Cerebellar cortex (tissue), 1 donor: ENCODE measurements around the gene MARVELD1.
"Not testable (repeated sequence)": the region's sequence is repeated elsewhere in the genome, so short reads cannot be mapped to it uniquely, and the experiment has no call there.

Source experiments
- DNase-seq: peaks from one replicate; pipeline ENCODE4 v3.0.0-alpha.2; 2015; ENCODE audit warnings: low spot score

MARVELD1 gene

GRCh38 chr10:97713339-97713825 is at the start of gene MARVELD1:
TSS of gene MARVELD1 (plus strand) at chr10:97713730. CDS start at chr10:97713877, 147 bp downstream.
- DNase-seq: peak; percentile 63

- no peak for DNase-seq
Measured at GRCh38 chr10:97664282-97664850, 49.2 kb upstream of the MARVELD1 start.

DNA sequence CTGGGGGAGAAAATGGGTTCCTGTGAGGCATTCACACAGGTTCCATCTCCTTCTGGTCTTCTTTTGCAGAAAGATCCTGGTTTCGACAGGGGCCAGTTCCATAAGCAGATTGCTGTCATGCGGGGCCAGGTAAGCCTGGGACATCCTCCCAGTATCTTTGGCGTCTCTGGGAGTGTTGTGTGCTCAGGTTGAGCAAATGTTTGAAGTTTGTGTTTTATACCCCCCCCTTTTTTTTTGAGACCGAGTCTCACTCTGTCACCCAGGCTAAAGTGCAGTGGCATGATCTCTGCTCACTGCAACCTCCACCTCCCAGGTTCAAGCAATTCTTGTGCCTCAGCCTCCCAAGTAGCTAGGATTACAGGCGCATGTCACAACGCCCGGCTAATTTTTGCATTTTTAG is 46.5 kb upstream of the MARVELD1 start:
- no peak for DNase-seq

- DNase-seq: no peak
Measured at GRCh38 chr10:97667463-97667862, 46.1 kb upstream of the MARVELD1 start.

GRCh38 chr10:97669571-97669970 is 44.0 kb upstream of the MARVELD1 start:
- DNase-seq: no peak

DNA sequence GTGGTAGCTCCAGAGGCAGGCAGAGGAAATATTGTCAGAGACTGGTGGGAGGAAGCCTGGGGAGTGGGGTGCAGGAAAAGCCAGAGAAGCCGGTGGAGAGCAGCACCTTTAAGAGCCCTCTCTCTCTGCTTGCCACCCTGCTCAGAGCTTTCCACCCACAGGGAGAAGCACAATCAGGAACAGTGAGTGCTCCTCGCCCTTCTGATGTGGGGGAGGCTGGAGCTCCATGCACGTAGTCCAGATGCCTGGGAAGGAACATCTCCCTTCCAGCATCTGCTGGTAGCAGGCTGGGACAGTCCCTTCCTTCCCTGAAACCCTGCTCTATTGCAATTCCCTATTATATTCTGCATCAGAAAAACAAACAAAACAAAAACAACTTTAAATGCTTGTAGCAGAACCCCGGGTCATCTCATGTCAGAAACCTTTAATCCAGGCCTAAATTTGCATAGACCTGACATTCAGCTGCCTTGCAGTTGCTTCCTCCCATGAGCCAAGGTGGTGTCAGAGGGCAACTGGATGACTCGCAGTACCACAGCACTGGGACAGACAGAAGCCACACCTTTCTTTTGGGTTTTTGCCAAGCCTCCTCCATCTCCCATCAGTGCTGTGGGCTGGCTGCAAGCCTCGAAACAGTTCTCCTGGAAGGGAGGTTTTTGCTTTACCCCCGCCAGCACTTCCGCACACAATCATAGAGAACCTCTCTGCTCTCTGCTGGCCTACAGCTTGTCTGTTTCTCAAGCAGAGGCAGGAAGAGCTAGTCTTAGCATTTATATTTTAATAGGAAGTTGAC is 39.6 kb upstream of the MARVELD1 start:
- DNase-seq: no peak

DNA sequence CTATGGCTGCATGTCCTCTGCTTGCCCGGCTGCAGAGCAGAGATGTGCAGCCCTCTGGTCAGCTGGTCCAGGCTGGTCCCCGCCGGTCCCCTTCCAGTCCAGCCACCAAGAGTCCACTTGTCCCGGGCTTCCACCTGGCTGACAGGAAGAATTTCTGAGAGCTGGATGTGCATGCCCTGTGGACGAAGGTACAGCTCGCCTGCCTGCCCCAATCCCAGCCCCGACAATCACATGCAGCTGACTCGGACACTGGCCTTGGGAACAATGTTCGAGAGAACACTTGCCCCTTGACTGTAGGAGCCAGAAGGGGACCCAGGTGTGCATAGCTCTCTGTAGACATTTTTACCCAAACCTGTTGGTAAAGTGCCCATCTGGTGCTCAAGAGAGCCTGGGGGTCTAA is 38.3 kb upstream of the MARVELD1 start:
- no peak for DNase-seq

DNA sequence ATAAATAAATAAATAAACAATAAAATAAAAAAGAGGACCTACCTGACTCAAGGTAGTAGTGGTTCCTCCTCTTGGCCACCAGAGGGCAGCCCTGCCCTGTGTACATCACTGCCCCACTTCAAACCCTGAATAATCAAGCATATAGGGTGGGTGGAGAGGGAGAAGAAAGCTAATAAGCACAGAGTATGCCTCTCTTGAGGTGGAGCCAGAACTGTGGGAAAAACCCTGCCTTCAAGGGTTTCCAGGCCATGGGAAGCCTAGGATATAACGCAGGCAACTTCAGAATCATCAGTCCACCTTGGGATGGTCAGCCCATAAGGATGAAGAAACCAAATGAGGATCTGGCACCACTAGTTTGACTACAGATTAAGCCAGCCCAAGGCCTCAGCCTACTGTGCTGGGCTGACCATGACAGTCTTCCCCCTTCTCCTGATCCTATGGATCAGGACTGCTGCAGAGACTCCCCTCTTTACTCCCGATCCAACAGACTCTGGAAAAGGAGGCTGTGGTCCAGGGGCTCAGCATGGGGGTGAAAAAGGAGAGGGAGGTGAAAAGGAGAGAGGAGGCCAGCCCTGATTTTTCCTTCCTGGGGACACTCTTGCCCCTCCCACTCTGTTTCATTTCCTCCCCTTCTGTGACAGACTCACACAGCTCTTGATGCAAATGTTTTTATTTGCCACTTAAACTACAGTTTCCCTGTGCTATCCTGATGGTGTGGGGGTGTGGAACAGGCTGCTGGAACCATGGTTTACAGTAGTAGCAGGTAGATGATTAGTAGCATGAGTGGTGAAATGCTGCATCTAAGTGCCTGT is 36.6 kb upstream of the MARVELD1 start:
- peak; percentile 83 for DNase-seq

DNA sequence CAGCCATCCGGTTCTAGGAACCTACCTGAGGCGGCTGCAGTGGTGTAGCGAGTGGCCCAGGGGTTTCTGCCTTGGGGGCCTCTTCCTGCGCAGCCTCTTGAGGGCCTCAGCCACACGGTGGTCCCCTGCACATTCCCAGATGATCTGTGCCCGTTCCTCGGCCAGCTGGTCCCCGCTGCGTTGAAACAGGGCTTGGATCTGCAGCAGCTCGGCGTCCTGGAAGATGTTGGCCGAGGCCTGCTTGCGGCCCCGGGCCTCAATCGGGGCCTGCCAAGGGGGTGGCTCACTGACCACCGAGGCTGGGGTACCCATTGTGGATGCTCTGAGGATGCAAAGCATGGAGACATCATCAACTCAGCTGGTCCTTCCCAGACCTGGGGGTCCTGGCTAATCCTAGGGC is 33.9 kb upstream of the MARVELD1 start:
- no peak for DNase-seq

- DNase-seq: no peak
Measured at GRCh38 chr10:97682042-97682441, 31.5 kb upstream of the MARVELD1 start.

GRCh38 chr10:97683556-97684367 is 29.8 kb upstream of the MARVELD1 start:
- DNase-seq: peak; percentile 43

DNA sequence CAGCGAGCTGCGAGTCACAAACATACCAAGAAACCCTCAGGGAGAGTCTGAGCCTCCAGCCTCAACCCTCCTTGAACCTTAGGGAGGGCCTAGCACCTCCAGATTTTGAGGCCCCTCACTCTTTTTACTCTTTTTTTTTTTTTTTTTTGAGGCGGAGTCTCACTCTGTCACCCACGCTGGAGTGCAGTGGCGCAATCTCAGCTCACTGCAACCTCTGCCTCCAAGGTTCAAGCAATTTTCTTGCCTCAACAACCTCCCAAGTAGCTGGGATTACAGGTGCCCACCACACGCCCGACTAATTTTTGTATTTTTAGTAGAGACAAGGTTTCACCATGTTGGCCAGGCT is 29.2 kb upstream of the MARVELD1 start:
- DNase-seq: not testable (repeated sequence)

GRCh38 chr10:97684866-97685394 is 28.6 kb upstream of the MARVELD1 start:
- DNase-seq: no peak

DNA sequence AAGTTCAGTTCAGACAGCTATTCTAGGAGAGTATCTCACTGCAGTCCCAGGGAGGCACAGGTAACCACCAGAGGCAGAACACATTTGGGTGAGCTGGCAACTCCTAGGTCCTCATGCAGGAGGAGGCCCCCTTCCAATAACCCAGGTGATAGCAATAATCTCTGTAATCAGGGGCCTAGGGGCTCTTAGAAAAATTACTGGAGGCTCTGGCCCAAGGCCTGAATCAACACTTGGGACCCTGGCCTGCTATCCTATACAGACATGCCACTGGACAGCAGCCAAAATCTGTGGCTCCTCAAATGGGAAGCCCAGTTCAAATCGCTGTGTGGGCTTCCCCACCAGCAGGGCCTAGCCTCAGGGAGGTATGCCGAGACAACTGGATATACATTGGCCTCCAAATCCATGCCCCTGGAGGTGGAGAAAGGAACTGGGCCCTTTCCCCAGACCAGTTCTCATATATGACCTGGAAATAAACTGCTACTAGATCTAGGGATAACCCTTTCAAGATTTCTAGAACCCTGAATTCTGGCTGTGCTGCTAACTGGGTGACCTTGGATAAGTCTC is 28.1 kb upstream of the MARVELD1 start:
- DNase-seq: peak; percentile 42

DNA sequence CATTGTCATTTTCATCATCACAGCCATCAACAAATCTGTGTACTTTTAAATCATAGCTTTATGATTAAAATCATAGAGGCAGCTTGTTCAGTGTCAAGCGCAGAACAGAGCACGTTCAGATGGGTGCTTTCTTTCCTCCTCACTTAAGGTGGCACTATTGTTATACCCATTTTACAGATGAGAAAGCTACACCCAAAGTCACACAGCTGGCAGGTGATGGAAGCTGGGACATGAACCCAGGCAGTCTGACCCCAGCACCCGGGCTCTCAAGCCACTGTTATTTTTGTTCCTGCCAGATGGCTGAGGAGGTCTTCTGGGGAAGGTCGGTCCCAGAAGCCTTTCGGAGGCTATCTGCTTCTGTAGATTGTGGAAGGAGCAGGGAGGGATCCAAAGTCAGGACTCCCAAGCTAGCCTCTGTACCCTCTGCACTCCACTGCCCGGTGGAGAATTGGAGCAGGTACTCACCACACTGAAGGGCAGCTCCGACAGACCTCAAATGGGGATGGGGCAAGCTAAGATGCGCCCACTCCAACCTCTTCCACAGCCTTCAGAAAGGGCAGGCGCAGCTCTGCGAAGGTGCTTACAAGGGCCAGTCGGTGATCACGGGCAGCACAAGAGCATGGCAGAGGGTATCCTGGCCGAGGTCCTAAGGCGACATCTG is 27.1 kb upstream of the MARVELD1 start:
- DNase-seq: peak; percentile 43

- DNase-seq: peak; percentile 98
Measured at GRCh38 chr10:97686962-97687784, 26.4 kb upstream of the MARVELD1 start, which contains the start of gene AVPI1. TSS of gene AVPI1 (minus strand) at chr10:97687241. CDS start at chr10:97679905, 7,336 bp downstream.

- peak; percentile 41 for DNase-seq
Measured at GRCh38 chr10:97687785-97688781, 25.4 kb upstream of the MARVELD1 start.

- DNase-seq: no peak
Measured at GRCh38 chr10:97689559-97690020, 23.9 kb upstream of the MARVELD1 start.
